ENCODE data around the gene PCDHGB5.

DNA sequence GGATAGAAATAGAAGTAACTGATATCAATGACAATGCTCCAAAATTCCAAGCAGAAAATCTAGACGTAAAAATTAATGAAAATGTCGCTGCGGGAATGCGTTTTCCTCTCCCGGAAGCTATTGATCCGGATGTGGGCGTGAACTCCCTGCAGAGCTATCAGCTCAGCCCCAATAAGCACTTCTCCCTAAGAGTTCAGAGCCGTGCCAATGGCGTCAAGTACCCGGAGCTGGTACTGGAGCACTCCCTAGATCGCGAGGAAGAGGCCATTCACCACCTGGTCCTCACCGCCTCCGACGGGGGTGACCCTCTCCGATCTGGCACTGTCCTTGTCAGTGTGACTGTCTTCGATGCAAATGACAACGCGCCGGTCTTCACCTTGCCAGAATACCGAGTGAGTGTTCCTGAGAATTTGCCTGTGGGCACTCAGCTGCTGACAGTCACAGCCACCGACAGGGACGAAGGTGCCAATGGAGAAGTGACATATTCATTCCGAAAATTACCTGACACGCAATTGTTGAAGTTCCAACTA lies 15.9 kb downstream of the PCDHGB5 start:
- TF ChIP-seq, protein P1, sequence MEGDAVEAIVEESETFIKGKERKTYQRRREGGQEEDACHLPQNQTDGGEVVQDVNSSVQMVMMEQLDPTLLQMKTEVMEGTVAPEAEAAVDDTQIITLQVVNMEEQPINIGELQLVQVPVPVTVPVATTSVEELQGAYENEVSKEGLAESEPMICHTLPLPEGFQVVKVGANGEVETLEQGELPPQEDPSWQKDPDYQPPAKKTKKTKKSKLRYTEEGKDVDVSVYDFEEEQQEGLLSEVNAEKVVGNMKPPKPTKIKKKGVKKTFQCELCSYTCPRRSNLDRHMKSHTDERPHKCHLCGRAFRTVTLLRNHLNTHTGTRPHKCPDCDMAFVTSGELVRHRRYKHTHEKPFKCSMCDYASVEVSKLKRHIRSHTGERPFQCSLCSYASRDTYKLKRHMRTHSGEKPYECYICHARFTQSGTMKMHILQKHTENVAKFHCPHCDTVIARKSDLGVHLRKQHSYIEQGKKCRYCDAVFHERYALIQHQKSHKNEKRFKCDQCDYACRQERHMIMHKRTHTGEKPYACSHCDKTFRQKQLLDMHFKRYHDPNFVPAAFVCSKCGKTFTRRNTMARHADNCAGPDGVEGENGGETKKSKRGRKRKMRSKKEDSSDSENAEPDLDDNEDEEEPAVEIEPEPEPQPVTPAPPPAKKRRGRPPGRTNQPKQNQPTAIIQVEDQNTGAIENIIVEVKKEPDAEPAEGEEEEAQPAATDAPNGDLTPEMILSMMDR (IDR thresholded peaks at IDR 0.05), result no peak
- TF ChIP-seq POLR2A (IDR thresholded peaks at IDR 0.05), result no peak

Measured in tibial nerve (tissue), 3 donors.